GM12872 (cell line): ENCODE measurements around the gene TGFA.

Source experiments
- CTCF ChIP-seq: IDR thresholded peaks from 3 replicates; pipeline ENCODE4 v1.5.1; 2011; ENCODE audit warnings: low read depth, mild to moderate bottlenecking, low read length, moderate library complexity; ENCODE audit not compliant: insufficient read depth

Gene TGFA

GRCh38 chr2:70561893-70562292 is 8.3 kb upstream of the TGFA start:
- no peak for TF ChIP-seq CTCF

GRCh38 chr2:70560442-70560841 is 6.8 kb upstream of the TGFA start:
- TF ChIP-seq CTCF, result no peak

- TF ChIP-seq CTCF, result no peak
Measured at GRCh38 chr2:70560040-70560439, 6.4 kb upstream of the TGFA start.

GRCh38 chr2:70558195-70558808 is 4.7 kb upstream of the TGFA start:
- no peak for TF ChIP-seq CTCF

- no peak for TF ChIP-seq CTCF
Measured at GRCh38 chr2:70557171-70557838, 3.7 kb upstream of the TGFA start.

- TF ChIP-seq CTCF, result no peak
Measured at GRCh38 chr2:70556608-70557007, 3.0 kb upstream of the TGFA start.

- no peak; the same call in 2 of the 3 replicates for TF ChIP-seq CTCF
Measured at GRCh38 chr2:70554338-70554892, 789 bp upstream of the TGFA start.

GRCh38 chr2:70553334-70553583 is 367 bp downstream of the TGFA start:
- TF ChIP-seq CTCF, result no peak
